GM12878 (cell line): Measurements from ENCODE around the gene PRM3. TPM values are rescaled to one million over a fixed set of nuclear protein-coding genes. Genes with fewer than 3 reads are reported as not detected.

ENCODE experiments used
- ATAC-seq: fragments of 200-7000 bp; cut with Tn5 transposase; 3 replicates; pipeline ENCODE4 v1.9.1; 2020; ENCODE audit warnings: mild to moderate bottlenecking, moderate library complexity
- BruUV-seq: library from RNA; stranded (reverse); fragments of 400-500 nt; replicated peaks from 2 replicates; lab custom pipeline; 2021; lab: Mats Ljungman, UMichigan
- CTCF ChIA-PET: fragments of 300-600 bp; sonication (Branson Sonifier 250); formaldehyde crosslinking; extraction: SDS; loops from one replicate; lab custom pipeline; 2021; ENCODE audit warnings: inconsistent platforms; lab: Yijun Ruan, JAX
- POLR2A ChIA-PET: fragments of 350-600 bp; formaldehyde crosslinking; extraction: SDS; loops from one replicate; lab custom pipeline; 2021; ENCODE audit warnings: inconsistent platforms; lab: Charles Lee
- RAD21 ChIA-PET: fragments of 300-600 bp; sonication (Branson Sonifier 250); formaldehyde crosslinking; loops from one replicate; lab custom pipeline; 2023; ENCODE audit warnings: antibody characterized with exemption; ENCODE audit not compliant: unreplicated experiment; lab: Charles Lee
- SMC1A ChIA-PET: fragments of 300-600 bp; sonication (Branson Sonifier 250); formaldehyde crosslinking; loops from one replicate; lab custom pipeline; 2023; ENCODE audit not compliant: unreplicated experiment, uncharacterized antibody; lab: Charles Lee
- DNase-seq: peaks from one replicate; pipeline ENCODE4 v3.0.0-alpha.2; 2011; ENCODE audit warnings: low read depth, low spot score
- FAIRE-seq: peaks from 3 replicates; lab custom pipeline; 2011; peaks lifted over from hg19 to GRCh38; lab: Jason Lieb, UNC
- H2AFZ ChIP-seq: 2 replicates; pipeline ENCODE4 v1.6.0; 2011; ENCODE audit warnings: low read depth, low read length, control low read depth; ENCODE audit not compliant: control insufficient read depth
- H3K27ac ChIP-seq: 2 replicates; pipeline ENCODE4 v1.5.1; 2011; ENCODE audit warnings: control low read depth; ENCODE audit not compliant: control insufficient read depth, insufficient read depth
- H3K27me3 ChIP-seq, 2 experiments: replicated peaks in 1 of 2; 2 replicates each; pipeline versions ENCODE4 v1.6.0 to v1.6.1; 2011; ENCODE audit warnings: low read length in 1 of 2; ENCODE audit not compliant: control insufficient read depth in 2 of 2, insufficient read depth in 2 of 2
- H3K36me3 ChIP-seq, 2 experiments: 2 replicates each; pipeline ENCODE4 v1.5.1; 2011; ENCODE audit warnings: low read length in 1 of 2; ENCODE audit not compliant: control insufficient read depth in 2 of 2, insufficient read depth in 2 of 2
- H3K4me1 ChIP-seq: 2 replicates; pipeline ENCODE4 v1.6.1; 2011; ENCODE audit warnings: mild to moderate bottlenecking, low read length, moderate library complexity, mixed read lengths; ENCODE audit not compliant: control insufficient read depth, insufficient read depth
- H3K4me2 ChIP-seq: 2 replicates; pipeline ENCODE4 v1.6.0; 2011; ENCODE audit warnings: control low read depth; ENCODE audit not compliant: control insufficient read depth, insufficient read depth
- H3K4me3 ChIP-seq: fragments of 200-600 bp; sonication (generic); 2 replicates; pipeline ENCODE4 v1.5.1; 2016
- H3K79me2 ChIP-seq: 2 replicates; pipeline ENCODE4 v1.6.0; 2011; ENCODE audit warnings: low read length; ENCODE audit not compliant: control insufficient read depth, insufficient read depth
- H3K9ac ChIP-seq: 2 replicates; pipeline ENCODE4 v1.8.0; 2011; ENCODE audit warnings: low read length, control low read depth, mixed read lengths; ENCODE audit not compliant: control insufficient read depth, insufficient read depth
- H3K9me3 ChIP-seq: replicated peaks from 3 replicates; pipeline ENCODE4 v1.5.1; 2011; ENCODE audit warnings: mild to moderate bottlenecking, low read length; ENCODE audit not compliant: control insufficient read depth, insufficient read depth
- H4K20me1 ChIP-seq: 2 replicates; pipeline ENCODE4 v1.6.0; 2011; ENCODE audit not compliant: control insufficient read depth, insufficient read depth
- ASH2L ChIP-seq: fragments of 300-600, 200-600 bp; sonication (generic); IDR thresholded peaks from 2 replicates; pipeline ENCODE4 v1.6.1; 2017; ENCODE audit warnings: low read depth, mild to moderate bottlenecking, borderline replicate concordance
- BCL3 ChIP-seq: IDR thresholded peaks from 2 replicates; pipeline ENCODE4 v1.6.1; 2011; ENCODE audit warnings: borderline replicate concordance, low read depth, mild to moderate bottlenecking, moderate library complexity, low read length; ENCODE audit not compliant: insufficient read depth, poor library complexity, severe bottlenecking
- BRCA1 ChIP-seq: IDR thresholded peaks from 2 replicates; pipeline ENCODE4 v1.6.1; 2011; ENCODE audit warnings: low read depth, low read length, improper control_type of control experiment
- CBX3 ChIP-seq: fragments of 200-600 bp; sonication (generic); IDR thresholded peaks from 2 replicates; pipeline ENCODE4 v1.6.1; 2016; ENCODE audit warnings: low read depth, borderline replicate concordance
- CEBPZ ChIP-seq: fragments of 150-350 bp; IDR thresholded peaks from 2 replicates; pipeline ENCODE4 v1.6.1; 2016; ENCODE audit warnings: low read depth, low read length
- CHD4 ChIP-seq: fragments of 200-600 bp; sonication (generic); IDR thresholded peaks from 2 replicates; pipeline ENCODE4 v1.6.1; 2016; ENCODE audit warnings: mild to moderate bottlenecking
- DPF2 ChIP-seq: fragments of 450-650 bp; IDR thresholded peaks from 2 replicates; pipeline ENCODE4 v1.6.1; 2017; ENCODE audit warnings: mild to moderate bottlenecking
- EED ChIP-seq: sonication (generic); IDR thresholded peaks from 2 replicates; pipeline ENCODE4 v1.6.1; 2016; ENCODE audit warnings: antibody characterized with exemption, low read depth
- HCFC1 ChIP-seq: fragments of 150-350 bp; IDR thresholded peaks from 2 replicates; pipeline ENCODE4 v1.6.1; 2014; ENCODE audit warnings: low read length
- IRF3 ChIP-seq: fragments of 450-650 bp; IDR thresholded peaks from 2 replicates; pipeline ENCODE4 v1.6.1; 2014; ENCODE audit warnings: mild to moderate bottlenecking
- NR2F1 ChIP-seq: fragments of 450-650 bp; conservative IDR thresholded peaks from 2 replicates; pipeline ENCODE4 v1.6.1; 2017; ENCODE audit warnings: mild to moderate bottlenecking
- POLR2AphosphoS2 ChIP-seq: IDR thresholded peaks from 2 replicates; pipeline ENCODE4 v1.6.1; 2011; ENCODE audit warnings: low read depth, mild to moderate bottlenecking, low read length, improper control_type of control experiment, moderate library complexity
- POU2F2 ChIP-seq: IDR thresholded peaks from 3 replicates; pipeline ENCODE4 v1.6.1; 2011; ENCODE audit warnings: low read depth, mild to moderate bottlenecking, low read length, borderline replicate concordance
- RAD51 ChIP-seq: fragments of 450-650 bp; IDR thresholded peaks from 2 replicates; pipeline ENCODE4 v1.6.1; 2016; ENCODE audit warnings: moderate library complexity, mild to moderate bottlenecking, inconsistent platforms
- SMARCA5 ChIP-seq: fragments of 450-650 bp; IDR thresholded peaks from 2 replicates; pipeline ENCODE4 v1.6.1; 2017; ENCODE audit warnings: mild to moderate bottlenecking
- YBX1 ChIP-seq: fragments of 450-650 bp; IDR thresholded peaks from 2 replicates; pipeline ENCODE4 v1.6.1; 2016; ENCODE audit warnings: antibody characterized with exemption
- ZNF384 ChIP-seq: IDR thresholded peaks from 2 replicates; pipeline ENCODE4 v1.6.1; 2012; ENCODE audit warnings: low read depth, mild to moderate bottlenecking, low read length, improper control_type of control experiment, borderline replicate concordance
- WGBS: methylation state at CpG from one replicate; pipeline ENCODE4 v1.1.6; 2016; ENCODE audit warnings: low lambda C conversion rate; ENCODE audit not compliant: insufficient replicate concordance, insufficient coverage; ENCODE audit errors: missing lambda C conversion rate; 5-methylcytosine and 5-hydroxymethylcytosine counted together
- in situ Hi-C: fragments of 300-500 bp; cut with MboI; formaldehyde crosslinking; loops from 9 replicates; pipeline ENCODE4 v1.14.3; 2018; ENCODE audit warnings: mixed read lengths
- intact Hi-C: fragments of 100-400 bp; cut with micrococcal nuclease; formaldehyde crosslinking; loops from one replicate; pipeline ENCODE4 v1.14.2; 2022; ENCODE audit not compliant: unreplicated experiment
- polyA plus RNA-seq, 11 experiments: library from polyadenylated mRNA; depleted of rRNA in 4 of 11; unstranded in 6 of 11; stranded (reverse) in 5 of 11; fragments of >200 nt; fragmentation: Nextera tagmentation in 4 of 11; fragmentation: Illumina TruSeq in 1 of 11; extraction: Ambion mirVana in 4 of 11; extraction: Trizol in 1 of 11; gene quantifications; 1 replicate in 1 of 11; 2 replicates in 10 of 11; pipeline versions ENCODE4 v1.2.1 to v1.2.3, GENCODE V29; 2011 to 2016; ENCODE audit warnings: inconsistent platforms in 2 of 11, missing spikeins in 2 of 11, low read depth in 1 of 11
- total RNA-seq, 4 experiments: library from RNA; depleted of rRNA in 3 of 4; stranded (reverse); fragments of >200 nt in 3 of 4; fragmentation: Illumina TruSeq in 1 of 4; extraction: Trizol in 1 of 4; gene quantifications; 2 replicates each; pipeline versions ENCODE4 v1.2.1 to v1.2.3, GENCODE V29; 2013 to 2021

The PRM3 gene
- total and polyA plus RNA-seq, 10 of the 15 experiments (the other 5 are each of a cell fraction or from before 2014, with no cell fraction given) = not detected

GRCh38 chr16:11225677-11226549, 47.5 kb downstream of the PRM3 start:
- Histone ChIP-seq H3K27ac (peak overlapping the region; percentile 94), H2AFZ (peak overlapping the region; percentile 79), H4K20me1 (no peaks in the 10 kb centered on the region), H3K9me3 (no peaks in the 10 kb centered on the region), H3K4me1 (peaks cover 28% of the 10 kb centered on the region), H3K79me2 (no peaks in the 10 kb centered on the region), H3K36me3 (no peaks in the 10 kb centered on the region), H3K4me3 (no peak overlapping the region), H3K9ac (peak overlapping the region; percentile 68), H3K4me2 (peak overlapping the region; percentile 91), H3K27me3 (no peaks in the 10 kb centered on the region)
- TSS peak; percentile 96 for BruUV-seq
- FAIRE-seq (peak; percentile 98), ATAC-seq (peak; percentile 1), DNase-seq (no peak)
- CTCF ChIA-PET = interaction anchor here (0.7 to 3.9 kb wide), 11 partner anchors 20 to 237 kb away, joined by 3 to 29 read pairs (median 4); partner anchors contain the start of gene SOCS1
- in situ Hi-C loops = no loop called here
- RAD21 ChIA-PET = interaction anchor here (0.7 to 4.3 kb wide), 31 partner anchors 8 to 348 kb away, joined by 3 to 76 read pairs (median 5); partner anchors contain the start of gene SOCS1
- intact Hi-C loops = loop anchor here (2.0 kb wide), 3 partner anchors 23 to 43 kb away; no protein-coding TSS in a partner anchor
- POLR2A ChIA-PET = interaction anchor here (0.6 to 3.9 kb wide), 20 partner anchors 10 to 133 kb away, joined by 3 to 53 read pairs (median 6); partner anchors contain the start of gene SOCS1
- SMC1A ChIA-PET = interaction anchor here (0.8 to 3.9 kb wide), 29 partner anchors 8 to 260 kb away, joined by 3 to 34 read pairs (median 5); partner anchors contain the start of gene SOCS1
- WGBS = 33% methylated on average over 18 of the region's 18 CpGs
- TF ChIP-seq SMARCA5 (0 out of 2 replicates have a peak, but pooled peaks have one; percentile 25), HCFC1 (no peak), CBX3 (no peak), CHD4 (peak; percentile 91; the same call in 1 of the 2 replicates), YBX1 (no peak), BCL3 (no peak), BRCA1 (no peak), RAD51 (peak; percentile 81), NR2F1 (no peak), POU2F2 (no peak), ZNF384 (no peak), POLR2AphosphoS2 (no peak), DPF2 (peak; percentile 10; the same call in 1 of the 2 replicates), CEBPZ (no peak), ASH2L (0 out of 2 replicates have a peak, but pooled peaks have one; percentile 17), EED (peak; percentile 69), IRF3 (no peak)
